Stomach (tissue), 9 donors: Measurements from ENCODE around the gene PARD6G. TPM values are rescaled to one million over a fixed set of nuclear protein-coding genes. Genes with fewer than 3 reads are reported as not detected.

ENCODE experiments used
- DNase-seq, 2 donors: peaks; one replicate each; pipeline versions ENCODE4 v3.0.0 to v3.0.0-alpha.2; 2013 to 2019
- H3K27ac ChIP-seq, 5 donors: fragments of 200-600 bp in 4 of 5; sonication (generic) in 4 of 5; one replicate each; pipeline ENCODE4 v1.5.1; 2013 to 2019; ENCODE audit warnings: mild to moderate bottlenecking in 1 of 5, moderate library complexity in 1 of 5
- H3K27me3 ChIP-seq, 3 donors: fragments of 200-600 bp; sonication (generic); one replicate each; pipeline ENCODE4 v1.5.1; 2017 to 2019; ENCODE audit warnings: mixed run types in 1 of 3
- H3K36me3 ChIP-seq, 4 donors: fragments of 200-600 bp; sonication (generic); 1 replicate in 3 of 4; 2 replicates in 1 of 4; pipeline ENCODE4 v1.5.1; 2016 to 2019
- H3K4me1 ChIP-seq, 4 donors: fragments of 200-600 bp; sonication (generic); one replicate each; pipeline ENCODE4 v1.5.1; 2016 to 2019
- H3K4me3 ChIP-seq, 4 donors: fragments of 200-600 bp; sonication (generic) in 3 of 4; one replicate each; pipeline ENCODE4 v1.5.1; 2016 to 2019; ENCODE audit warnings: mild to moderate bottlenecking in 1 of 4
- H3K9me3 ChIP-seq, 4 donors: fragments of 200-600 bp; sonication (generic); one replicate each; pipeline ENCODE4 v1.5.1; 2016 to 2019
- CTCF ChIP-seq, 7 experiments: fragments of 450-650 bp in 4 of 7; fragments of 200-600 bp in 3 of 7; sonication (generic) in 3 of 7; IDR thresholded peaks; one replicate each; pipeline ENCODE4 v1.5.1; 2016 to 2019; ENCODE audit warnings: antibody characterized with exemption in 7 of 7, control low read depth in 2 of 7, mild to moderate bottlenecking in 1 of 7
- EP300 ChIP-seq: sonication (generic); formaldehyde crosslinking; IDR thresholded peaks from one replicate; pipeline ENCODE4 v1.6.1; 2017; ENCODE audit warnings: antibody characterized with exemption
- POLR2A ChIP-seq, 4 donors: fragments of 450-650 bp; IDR thresholded peaks; one replicate each; pipeline ENCODE4 v1.6.1; 2016; ENCODE audit warnings: antibody characterized with exemption in 4 of 4, control low read depth in 2 of 4, mild to moderate bottlenecking in 1 of 4, moderate library complexity in 1 of 4
- POLR2AphosphoS5 ChIP-seq, 3 donors: sonication (generic); formaldehyde crosslinking; IDR thresholded peaks; one replicate each; pipeline ENCODE4 v1.6.1; 2016; ENCODE audit warnings: antibody characterized with exemption in 3 of 3
- WGBS, 5 donors: extraction: QIAGEN DNeasy Blood & Tissue Kit in 3 of 5; methylation state at CpG; one replicate each; pipeline versions ENCODE4 v1.1.5 to v1.1.7; 2013 to 2018; 5-methylcytosine and 5-hydroxymethylcytosine counted together
- intact Hi-C: fragments of 100-400 bp; cut with DNase I; formaldehyde crosslinking; loops from one replicate; pipeline ENCODE4 v1.15.1; 2023; ENCODE audit warnings: low total_unique reads
- polyA plus RNA-seq, 3 donors: library from polyadenylated mRNA; stranded (reverse); fragments of 200-250 nt; gene quantifications; one replicate each; pipeline ENCODE4 v1.2.3, GENCODE V29; 2013
- total RNA-seq, 5 donors: library from RNA; depleted of rRNA; stranded (reverse); fragments of >200 nt; gene quantifications; one replicate each; pipeline versions ENCODE4 v1.1.0 to v1.2.3, GENCODE V29; 2014 to 2016
- donor health status: healthy with polysubstance abuse.
- donor health status: Bipolar disorder and iron deficiency.
- donor health status: healthy.

Gene PARD6G
- total and polyA plus RNA-seq, 8 donors, result 1.5 to 15.9 (median 3.9) TPM

- no peak for DNase-seq
- Histone ChIP-seq H3K27me3 (peaks cover 0 to 15% (median 9%) of the 10 kb centered on the region in 3 donors), H3K4me1 (peaks cover 13 to 22% (median 19%) of the 10 kb centered on the region in 4 donors), H3K36me3 (no peaks in the 10 kb centered on the region), H3K4me3 (no peak overlapping the region), H3K27ac (no peak overlapping the region), H3K9me3 (no peaks in the 10 kb centered on the region)
- 78 to 88% (median 84%) methylated on average over 6 of the region's 6 CpGs for WGBS, 5 donors
- intact Hi-C loops, result no loop called here
- TF ChIP-seq POLR2AphosphoS5 (IDR thresholded peaks at IDR 0.05) (no peak), POLR2A (IDR thresholded peaks at IDR 0.05) (no peak), CTCF (IDR thresholded peaks at IDR 0.05) (no peak), EP300 (no peak)
Observed at GRCh38 chr18:80244167-80244566, 3.1 kb downstream of the PARD6G start.

- no peaks in the 10 kb centered on the region for H3K36me3 ChIP-seq
- H3K27me3 ChIP-seq, result peaks cover 0 to 15% (median 9%) of the 10 kb centered on the region in 3 donors
- H3K4me1 ChIP-seq, result peaks cover 13 to 22% (median 19%) of the 10 kb centered on the region in 4 donors
- TF ChIP-seq POLR2A (IDR thresholded peaks at IDR 0.05) (no peak), POLR2AphosphoS5 (IDR thresholded peaks at IDR 0.05) (no peak), CTCF (IDR thresholded peaks at IDR 0.05) (no peak), EP300 (no peak)
- WGBS, 5 donors, result 81 to 93% (median 88%) methylated on average over 5 of the region's 5 CpGs
- intact Hi-C loops, result no loop called here
- no peak overlapping the region for H3K27ac ChIP-seq
- H3K4me3 ChIP-seq, result no peak overlapping the region
- no peak for DNase-seq
- no peaks in the 10 kb centered on the region for H3K9me3 ChIP-seq
Observed at GRCh38 chr18:80243204-80243603, 4.1 kb downstream of the PARD6G start.

- Histone ChIP-seq H3K4me1 (peaks cover 8 to 18% (median 16%) of the 10 kb centered on the region in 4 donors), H3K27me3 (peaks cover 0 to 15% (median 9%) of the 10 kb centered on the region in 3 donors), H3K4me3 (no peak overlapping the region), H3K27ac (no peak overlapping the region), H3K9me3 (no peaks in the 10 kb centered on the region), H3K36me3 (no peaks in the 10 kb centered on the region)
- intact Hi-C loops, result no loop called here
- WGBS, 5 donors, result 84 to 92% (median 90%) methylated on average over 7 of the region's 7 CpGs
- DNase-seq, result no peak
- TF ChIP-seq POLR2A (IDR thresholded peaks at IDR 0.05) (no peak), POLR2AphosphoS5 (IDR thresholded peaks at IDR 0.05) (no peak), CTCF (IDR thresholded peaks at IDR 0.05) (no peak), EP300 (no peak)
Observed at GRCh38 chr18:80241919-80242777, 5.2 kb downstream of the PARD6G start.

- intact Hi-C loops, result no loop called here
- TF ChIP-seq CTCF (IDR thresholded peaks at IDR 0.05) (no peak), EP300 (no peak), POLR2AphosphoS5 (IDR thresholded peaks at IDR 0.05) (no peak), POLR2A (IDR thresholded peaks at IDR 0.05) (no peak)
- H3K4me3 ChIP-seq, result no peak overlapping the region
- no peaks in the 10 kb centered on the region for H3K4me1 ChIP-seq
- 75 to 85% (median 78%) methylated on average over 5 of the region's 5 CpGs for WGBS, 5 donors
- no peaks in the 10 kb centered on the region for H3K36me3 ChIP-seq
- no peak for DNase-seq
- no peaks in the 10 kb centered on the region for H3K27me3 ChIP-seq
- no peak overlapping the region for H3K27ac ChIP-seq
- H3K9me3 ChIP-seq, result no peaks in the 10 kb centered on the region
Observed at GRCh38 chr18:80239830-80240229, 7.5 kb downstream of the PARD6G start.
